Activated CD8-positive, alpha-beta memory T cell treated with anti-CD3 and anti-CD28 coated beads, Interleukin-2, amount 10 ng/mL, durations not matched to agents 7 days and 5 days (primary cell): Measurements from ENCODE around the gene OR4Q2. TPM values are rescaled to one million over a fixed set of nuclear protein-coding genes. Genes with fewer than 3 reads are reported as not detected.
"Not testable (repeated sequence)": the region's sequence is repeated elsewhere in the genome, so short reads cannot be mapped to it uniquely, and the experiment has no call there.

Experiments used
- ATAC-seq: fragments of 150-1000 bp; cut with Tn5 transposase; one replicate; pipeline ENCODE4 v1.10.0; 2021; ENCODE audit warnings: moderate library complexity
- CTCF ChIA-PET: fragments of 350-600 bp; sonication (Branson Sonifier 250); formaldehyde crosslinking; loops from one replicate; lab custom pipeline; 2021; ENCODE audit warnings: antibody characterized with exemption; lab: Charles Lee
- DNase-seq: peaks from one replicate; pipeline ENCODE4 v3.0.0-alpha.2; 2020
- H3K27ac Mint-ChIP-seq: one replicate; pipeline ENCODE4 v1.8.0; 2021; ENCODE audit warnings: mild to moderate bottlenecking, mixed read lengths
- H3K27me3 Mint-ChIP-seq: one replicate; pipeline ENCODE4 v1.8.0; 2021; ENCODE audit warnings: mixed read lengths
- H3K36me3 Mint-ChIP-seq: one replicate; pipeline ENCODE4 v1.8.0; 2021; ENCODE audit warnings: mild to moderate bottlenecking, mixed read lengths
- H3K4me1 Mint-ChIP-seq: one replicate; pipeline ENCODE4 v1.8.0; 2021; ENCODE audit warnings: mixed read lengths
- H3K4me3 Mint-ChIP-seq: one replicate; pipeline ENCODE4 v1.8.0; 2021; ENCODE audit warnings: mild to moderate bottlenecking, moderate library complexity, mixed read lengths
- H3K9me3 Mint-ChIP-seq: one replicate; pipeline ENCODE4 v1.8.0; 2022; ENCODE audit warnings: low read depth, mixed read lengths
- total RNA-seq, 2 experiments: library from RNA; stranded (reverse); gene quantifications; one replicate each; pipeline ENCODE4 v1.2.3, GENCODE V29; 2021

The OR4Q2 gene
- total RNA-seq: not detected

DNA sequence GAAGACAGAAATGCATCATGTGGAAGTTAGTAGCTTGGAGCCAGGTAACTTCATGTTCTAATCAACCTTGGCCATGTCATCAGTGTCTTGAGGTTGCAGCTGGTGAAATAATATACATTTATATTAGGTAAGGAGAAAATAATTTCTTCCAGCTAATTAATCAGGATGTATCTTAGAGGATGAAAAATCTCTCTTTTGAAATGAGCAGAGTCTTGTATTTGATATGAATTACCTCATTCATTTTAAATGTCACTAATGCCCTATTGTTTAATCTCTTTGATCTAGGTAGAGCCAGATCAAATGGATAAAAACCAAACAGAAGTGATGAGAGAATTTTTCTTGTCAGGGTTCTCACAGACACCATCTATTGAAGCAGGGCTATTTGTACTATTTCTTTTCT is at the start of gene OR4Q2:
OR4Q2 (plus strand) TSS at position 301 of the 400 bp plus-strand sequence.
- ATAC-seq (no peak), DNase-seq (no peak)
- Mint-ChIP-seq H3K36me3 (no peaks in the 10 kb centered on the region), H3K27ac (no peak within 1 kb of the TSS), H3K27me3 (no peaks in the 10 kb centered on the region), H3K4me1 (no peaks in the 10 kb centered on the region), H3K4me3 (no peak within 1 kb of the TSS), H3K9me3 (peaks cover 4% of the 10 kb centered on the region)
- CTCF ChIA-PET: no interaction called here

DNA sequence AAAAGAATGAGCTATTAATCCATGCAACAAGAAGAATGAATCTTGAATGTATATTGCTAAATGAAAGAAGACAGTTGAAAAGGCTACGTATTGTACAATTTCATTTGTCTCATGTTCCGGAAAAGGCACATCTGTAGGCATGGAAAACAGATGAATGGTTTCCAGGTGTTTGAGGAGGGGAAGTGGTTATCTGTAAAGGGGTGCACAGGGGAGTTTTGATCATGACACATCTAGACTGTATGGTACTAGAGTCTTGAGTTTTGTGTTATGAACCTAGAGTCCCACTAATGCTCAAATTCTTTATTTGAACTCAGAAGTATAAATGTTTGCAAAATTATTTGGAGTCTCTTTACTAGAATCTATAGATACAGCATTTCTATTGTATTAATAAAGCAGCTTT is 32.2 kb upstream of the OR4Q2 start:
- H3K9me3 Mint-ChIP-seq, H3K27me3 Mint-ChIP-seq, H3K27ac Mint-ChIP-seq, H3K4me3 Mint-ChIP-seq, H3K4me1 Mint-ChIP-seq, ATAC-seq, CTCF ChIA-PET, H3K36me3 Mint-ChIP-seq, DNase-seq: not testable (repeated sequence)

DNA sequence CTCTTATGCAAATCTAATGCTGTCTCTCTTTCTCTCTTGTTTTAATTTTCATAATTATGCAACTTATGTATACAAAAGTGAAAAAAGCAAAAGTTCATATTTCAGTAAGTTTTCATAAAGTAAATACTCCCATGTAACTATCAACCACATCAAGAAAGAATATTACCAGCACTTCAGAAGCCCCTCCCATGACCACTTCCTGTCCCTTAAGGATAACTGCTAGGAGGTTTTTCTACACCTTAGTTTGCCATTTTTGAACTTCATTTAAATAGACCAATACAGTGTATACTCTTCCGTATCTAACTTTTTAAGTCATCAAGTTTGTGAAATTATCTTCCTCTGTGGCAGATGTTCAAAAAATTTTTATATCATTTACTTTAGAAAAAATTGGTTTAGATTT is 27.1 kb upstream of the OR4Q2 start:
- Mint-ChIP-seq H3K27me3 (no peaks in the 10 kb centered on the region), H3K4me3 (no peak overlapping the region), H3K4me1 (peaks cover 9% of the 10 kb centered on the region), H3K27ac (no peak overlapping the region), H3K9me3 (no peaks in the 10 kb centered on the region), H3K36me3 (no peaks in the 10 kb centered on the region)
- CTCF ChIA-PET: no interaction called here
- DNase-seq (no peak), ATAC-seq (no peak)

GRCh38 chr14:19975291-19975690 is 26.7 kb upstream of the OR4Q2 start, which contains the start of gene OR4K15:
Gene OR4K15 (plus strand): TSS chr14:19975591. CDS start chr14:19975591, 0 bp downstream.
- DNase-seq (no peak), ATAC-seq (no peak)
- CTCF ChIA-PET: no interaction called here
- Mint-ChIP-seq H3K27me3 (no peaks in the 10 kb centered on the region), H3K36me3 (no peaks in the 10 kb centered on the region), H3K4me3 (no peak within 1 kb of the TSS), H3K27ac (no peak within 1 kb of the TSS), H3K4me1 (peaks cover 9% of the 10 kb centered on the region), H3K9me3 (no peaks in the 10 kb centered on the region)

- Mint-ChIP-seq H3K4me3 (no peak overlapping the region), H3K27ac (no peak overlapping the region), H3K27me3 (no peaks in the 10 kb centered on the region), H3K9me3 (peaks cover 3% of the 10 kb centered on the region), H3K36me3 (no peaks in the 10 kb centered on the region), H3K4me1 (no peaks in the 10 kb centered on the region)
- no peak for DNase-seq
- CTCF ChIA-PET: no interaction called here
- no peak for ATAC-seq
These were observed 8.5 kb upstream of the OR4Q2 start for GRCh38 chr14:19993438-19993837.

DNA sequence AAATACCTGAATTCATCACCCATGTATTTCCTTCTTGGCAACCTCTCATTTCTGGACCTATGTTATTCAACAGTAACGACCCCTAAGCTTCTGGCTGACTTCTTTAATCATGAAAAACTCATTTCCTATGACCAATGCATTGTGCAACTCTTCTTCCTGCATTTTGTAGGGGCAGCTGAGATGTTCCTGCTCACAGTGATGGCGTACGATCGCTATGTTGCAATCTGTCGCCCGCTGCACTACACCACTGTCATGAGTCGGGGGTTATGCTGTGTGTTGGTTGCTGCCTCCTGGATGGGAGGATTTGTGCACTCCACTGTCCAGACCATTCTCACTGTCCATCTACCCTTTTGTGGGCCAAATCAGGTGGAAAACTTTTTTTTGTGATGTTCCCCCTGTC is 356 bp downstream of the OR4Q2 start:
- DNase-seq (no peak), ATAC-seq (no peak)
- Mint-ChIP-seq H3K27me3 (no peaks in the 10 kb centered on the region), H3K9me3 (peaks cover 4% of the 10 kb centered on the region), H3K36me3 (no peaks in the 10 kb centered on the region), H3K4me3 (no peak overlapping the region), H3K4me1 (no peaks in the 10 kb centered on the region), H3K27ac (no peak overlapping the region)
- CTCF ChIA-PET: no interaction called here

GRCh38 chr14:20008156-20008555 is 6.2 kb downstream of the OR4Q2 start:
- no peaks in the 10 kb centered on the region for H3K4me1 Mint-ChIP-seq
- peaks cover 6% of the 10 kb centered on the region for H3K9me3 Mint-ChIP-seq
- H3K36me3 Mint-ChIP-seq: no peaks in the 10 kb centered on the region
- CTCF ChIA-PET: no interaction called here
- H3K27ac Mint-ChIP-seq: no peak overlapping the region
- H3K27me3 Mint-ChIP-seq: no peaks in the 10 kb centered on the region
- no peak for ATAC-seq
- DNase-seq: no peak
- H3K4me3 Mint-ChIP-seq: no peak overlapping the region

GRCh38 chr14:20019257-20019865 is 17.4 kb downstream of the OR4Q2 start, which contains the start of gene OR4K14:
Gene OR4K14 (minus strand): TSS chr14:20019307. CDS start chr14:20015193, 4,114 bp downstream.
- ATAC-seq: no peak
- no peaks in the 10 kb centered on the region for H3K4me1 Mint-ChIP-seq
- H3K27ac Mint-ChIP-seq: no peak within 1 kb of the TSS
- H3K9me3 Mint-ChIP-seq: no peaks in the 10 kb centered on the region
- H3K27me3 Mint-ChIP-seq: no peaks in the 10 kb centered on the region
- CTCF ChIA-PET: no interaction called here
- no peak for DNase-seq
- no peak within 1 kb of the TSS for H3K4me3 Mint-ChIP-seq
- no peaks in the 10 kb centered on the region for H3K36me3 Mint-ChIP-seq

DNA sequence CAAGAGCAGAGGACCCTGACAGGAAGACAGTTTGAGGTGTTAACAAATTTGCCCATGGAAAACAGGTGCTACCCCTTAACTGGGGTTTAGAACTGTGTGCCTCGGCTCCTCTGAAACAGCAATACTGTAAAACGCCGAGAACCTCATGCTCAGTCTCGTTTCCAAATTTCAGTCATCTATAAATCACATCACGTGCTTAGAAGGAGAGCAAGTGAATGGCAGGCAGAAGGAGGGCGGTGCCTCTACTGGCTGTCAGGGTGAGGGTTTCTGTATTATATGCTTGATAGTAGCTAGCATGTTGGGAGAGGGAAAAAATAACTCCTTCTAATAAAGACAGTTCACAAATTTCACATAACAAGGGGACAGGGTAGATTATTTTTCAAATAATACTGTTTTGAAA is 29.1 kb downstream of the OR4Q2 start:
- CTCF ChIA-PET: no interaction called here

GRCh38 chr14:20035449-20035848 is 33.5 kb downstream of the OR4Q2 start:
- CTCF ChIA-PET: no interaction called here
- no peak overlapping the region for H3K4me3 Mint-ChIP-seq
- no peaks in the 10 kb centered on the region for H3K27me3 Mint-ChIP-seq
- no peaks in the 10 kb centered on the region for H3K9me3 Mint-ChIP-seq
- no peak overlapping the region for H3K27ac Mint-ChIP-seq
- H3K4me1 Mint-ChIP-seq: peaks cover 1% of the 10 kb centered on the region
- no peaks in the 10 kb centered on the region for H3K36me3 Mint-ChIP-seq
- no peak for ATAC-seq
- no peak for DNase-seq

More for the DNA sequence above, 29.1 kb downstream of the OR4Q2 start:
- no peaks in the 10 kb centered on the region for H3K27me3 Mint-ChIP-seq
- H3K4me1 Mint-ChIP-seq: peaks cover 1% of the 10 kb centered on the region
- no peak overlapping the region for H3K4me3 Mint-ChIP-seq
- no peak for ATAC-seq
- H3K27ac Mint-ChIP-seq: no peak overlapping the region
- no peaks in the 10 kb centered on the region for H3K36me3 Mint-ChIP-seq
- H3K9me3 Mint-ChIP-seq: no peaks in the 10 kb centered on the region
- DNase-seq: no peak

DNA sequence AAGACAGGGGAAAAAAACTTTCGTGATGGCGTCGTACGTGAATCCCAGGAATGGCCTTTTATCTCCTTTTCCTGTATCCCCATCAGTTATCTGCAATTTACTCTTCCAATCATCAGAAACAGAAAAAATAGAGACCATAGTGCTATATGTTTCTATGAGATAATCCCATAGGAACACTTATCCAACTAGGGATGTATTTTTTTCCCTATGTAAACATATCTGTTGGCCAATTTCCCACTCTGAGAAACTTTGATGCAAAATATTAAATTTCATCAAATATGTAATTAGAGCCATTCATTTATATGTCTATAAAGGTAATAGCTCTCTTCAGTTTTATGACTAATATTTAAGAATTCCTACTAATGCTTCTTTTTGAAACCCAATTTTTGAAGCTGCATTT is 34.0 kb downstream of the OR4Q2 start, which contains the start of gene OR4K13:
OR4K13 (minus strand) TSS at position 101 of the 400 bp plus-strand sequence. CDS start 1,280 bp downstream, outside the sequence.
- H3K27ac Mint-ChIP-seq: no peak within 1 kb of the TSS
- CTCF ChIA-PET: no interaction called here
- H3K4me3 Mint-ChIP-seq: no peak within 1 kb of the TSS
- peaks cover 1% of the 10 kb centered on the region for H3K4me1 Mint-ChIP-seq
- ATAC-seq: no peak
- no peaks in the 10 kb centered on the region for H3K9me3 Mint-ChIP-seq
- H3K27me3 Mint-ChIP-seq: no peaks in the 10 kb centered on the region
- DNase-seq: no peak
- H3K36me3 Mint-ChIP-seq: no peaks in the 10 kb centered on the region

- peaks cover 2% of the 10 kb centered on the region for H3K27me3 Mint-ChIP-seq
- DNase-seq: no peak
- no peaks in the 10 kb centered on the region for H3K4me1 Mint-ChIP-seq
- CTCF ChIA-PET: no interaction called here
- H3K4me3 Mint-ChIP-seq: no peak overlapping the region
- H3K27ac Mint-ChIP-seq: no peak overlapping the region
- H3K36me3 Mint-ChIP-seq: no peaks in the 10 kb centered on the region
- ATAC-seq: no peak
- no peaks in the 10 kb centered on the region for H3K9me3 Mint-ChIP-seq
These were observed 42.3 kb downstream of the OR4Q2 start for GRCh38 chr14:20044243-20044642.

DNA sequence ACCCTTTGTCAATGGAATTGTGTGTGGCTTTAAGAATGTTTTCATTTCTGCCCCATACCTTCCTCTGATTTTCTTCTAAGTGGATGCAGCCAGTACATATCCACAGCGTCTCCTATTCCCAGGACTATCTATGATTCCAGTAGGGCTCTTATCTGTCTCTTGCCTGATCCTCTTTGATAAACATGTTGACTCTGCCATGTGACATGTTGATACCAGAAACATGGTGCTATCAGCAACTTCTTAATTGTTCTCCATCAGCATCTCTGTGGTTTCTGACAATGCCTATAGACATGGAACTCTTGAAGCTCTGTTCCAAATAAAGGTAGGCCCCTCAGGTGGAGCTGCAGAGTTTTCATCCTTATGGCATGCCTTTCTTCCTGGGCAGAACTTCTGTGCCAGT is 46.2 kb downstream of the OR4Q2 start:
- DNase-seq (no peak), ATAC-seq (no peak)
- H3K36me3 Mint-ChIP-seq: no peaks in the 10 kb centered on the region
- CTCF ChIA-PET: no interaction called here
- no peak overlapping the region for H3K4me3 Mint-ChIP-seq
- H3K9me3 Mint-ChIP-seq: no peaks in the 10 kb centered on the region
- H3K27me3 Mint-ChIP-seq: peaks cover 3% of the 10 kb centered on the region
- H3K4me1 Mint-ChIP-seq: no peaks in the 10 kb centered on the region
- no peak overlapping the region for H3K27ac Mint-ChIP-seq
